Mucosa of rectum (tissue), 2 donors: ENCODE results near the gene GMPR.
A peak's percentile ranks its signal among the peaks of the same experiment; 100 is the strongest.

ENCODE experiments used
- H3K27ac ChIP-seq, 2 donors: one replicate each; pipeline ENCODE4 v1.7.0; 2013; ENCODE audit warnings: inconsistent platforms in 2 of 2, low read depth in 2 of 2, low read length in 2 of 2
- H3K27me3 ChIP-seq, 2 donors: one replicate each; pipeline ENCODE4 v1.7.0; 2013; ENCODE audit warnings: low read length in 2 of 2; ENCODE audit not compliant: control insufficient read depth in 2 of 2, insufficient read depth in 2 of 2
- H3K36me3 ChIP-seq, 2 donors: one replicate each; pipeline ENCODE4 v1.7.0; 2013; ENCODE audit warnings: low read length in 2 of 2; ENCODE audit not compliant: control insufficient read depth in 2 of 2, insufficient read depth in 2 of 2
- H3K4me1 ChIP-seq, 2 donors: one replicate each; pipeline ENCODE4 v1.7.0; 2013; ENCODE audit warnings: low read length in 2 of 2, mild to moderate bottlenecking in 1 of 2; ENCODE audit not compliant: control insufficient read depth in 2 of 2, insufficient read depth in 2 of 2
- H3K4me3 ChIP-seq, 2 donors: one replicate each; pipeline ENCODE4 v1.7.0; 2013; ENCODE audit warnings: low read length in 2 of 2
- H3K9ac ChIP-seq, 2 donors: one replicate each; pipeline ENCODE4 v1.7.0; 2013; ENCODE audit warnings: low read length in 2 of 2, low read depth in 1 of 2, mild to moderate bottlenecking in 1 of 2
- H3K9me3 ChIP-seq, 2 donors: one replicate each; pipeline ENCODE4 v1.7.0; 2013; ENCODE audit warnings: low read length in 2 of 2; ENCODE audit not compliant: control insufficient read depth in 2 of 2
- donor health status: healthy.
- donor health status: Normal muscosa, but diverticular disease.

GMPR gene

GRCh38 chr6:16271428-16271827, 33.0 kb downstream of the GMPR start:
- no peaks in the 10 kb centered on the region for H3K36me3 ChIP-seq
- no peaks in the 10 kb centered on the region for H3K4me1 ChIP-seq
- no peak overlapping the region for H3K9ac ChIP-seq
- no peak overlapping the region for H3K4me3 ChIP-seq
- no peaks in the 10 kb centered on the region for H3K27me3 ChIP-seq
- no peak overlapping the region for H3K27ac ChIP-seq
- no peaks in the 10 kb centered on the region for H3K9me3 ChIP-seq

- no peaks in the 10 kb centered on the region for H3K27me3 ChIP-seq
- no peaks in the 10 kb centered on the region for H3K4me1 ChIP-seq
- no peaks in the 10 kb centered on the region for H3K36me3 ChIP-seq
- H3K4me3 ChIP-seq = no peak overlapping the region
- no peaks in the 10 kb centered on the region for H3K9me3 ChIP-seq
- H3K9ac ChIP-seq = no peak overlapping the region
- H3K27ac ChIP-seq = no peak overlapping the region
Observed at GRCh38 chr6:16272201-16272600, 33.8 kb downstream of the GMPR start.

DNA sequence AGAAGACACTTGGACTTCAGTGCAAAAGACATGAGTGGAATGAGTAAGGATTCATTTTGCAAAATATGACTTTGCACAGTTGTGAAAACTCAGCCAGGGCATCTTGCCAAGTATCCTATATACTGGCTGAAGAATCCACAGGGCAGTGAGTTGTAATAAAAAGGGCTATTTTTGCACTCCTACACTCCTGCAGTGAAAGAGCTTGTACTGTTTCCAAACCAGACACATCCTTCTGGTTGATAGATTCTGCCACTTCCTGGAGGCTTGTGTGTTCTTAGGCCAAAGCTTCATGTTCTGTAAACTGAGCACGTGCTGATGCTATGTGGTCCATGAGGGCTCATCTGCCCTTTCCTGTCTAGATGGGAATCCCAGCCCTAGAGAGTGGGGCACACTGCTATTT, 34.9 kb downstream of the GMPR start:
- Histone ChIP-seq H3K4me1 (peaks cover 4% of the 10 kb centered on the region in 2 donors), H3K9me3 (no peaks in the 10 kb centered on the region), H3K27me3 (no peaks in the 10 kb centered on the region), H3K9ac (no peak overlapping the region), H3K36me3 (no peaks in the 10 kb centered on the region), H3K27ac (no peak overlapping the region), H3K4me3 (no peak overlapping the region)

DNA sequence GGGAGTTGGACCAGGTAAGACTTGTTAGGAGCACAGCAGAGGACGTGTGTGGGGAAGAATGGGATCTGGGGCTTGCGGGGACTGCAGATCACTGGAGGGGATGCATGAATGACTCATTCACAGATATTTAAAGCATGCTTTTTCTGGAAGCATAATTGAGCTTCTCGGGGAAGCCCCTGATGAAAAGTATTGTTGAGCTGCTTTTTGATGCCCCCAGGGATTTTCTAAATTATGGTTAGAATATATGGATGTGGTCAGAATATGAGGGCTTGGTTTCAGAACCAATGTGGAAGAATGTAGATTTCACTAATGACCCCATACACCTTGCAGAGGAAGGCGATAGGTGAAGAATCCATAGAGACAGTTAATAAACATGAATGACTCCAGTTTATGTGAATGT, 36.1 kb downstream of the GMPR start:
- H3K9ac ChIP-seq = no peak overlapping the region
- no peaks in the 10 kb centered on the region for H3K36me3 ChIP-seq
- no peaks in the 10 kb centered on the region for H3K27me3 ChIP-seq
- H3K27ac ChIP-seq = no peak overlapping the region
- H3K4me1 ChIP-seq = peaks cover 4 to 8% of the 10 kb centered on the region in 2 donors
- no peak overlapping the region for H3K4me3 ChIP-seq
- H3K9me3 ChIP-seq = no peaks in the 10 kb centered on the region

DNA sequence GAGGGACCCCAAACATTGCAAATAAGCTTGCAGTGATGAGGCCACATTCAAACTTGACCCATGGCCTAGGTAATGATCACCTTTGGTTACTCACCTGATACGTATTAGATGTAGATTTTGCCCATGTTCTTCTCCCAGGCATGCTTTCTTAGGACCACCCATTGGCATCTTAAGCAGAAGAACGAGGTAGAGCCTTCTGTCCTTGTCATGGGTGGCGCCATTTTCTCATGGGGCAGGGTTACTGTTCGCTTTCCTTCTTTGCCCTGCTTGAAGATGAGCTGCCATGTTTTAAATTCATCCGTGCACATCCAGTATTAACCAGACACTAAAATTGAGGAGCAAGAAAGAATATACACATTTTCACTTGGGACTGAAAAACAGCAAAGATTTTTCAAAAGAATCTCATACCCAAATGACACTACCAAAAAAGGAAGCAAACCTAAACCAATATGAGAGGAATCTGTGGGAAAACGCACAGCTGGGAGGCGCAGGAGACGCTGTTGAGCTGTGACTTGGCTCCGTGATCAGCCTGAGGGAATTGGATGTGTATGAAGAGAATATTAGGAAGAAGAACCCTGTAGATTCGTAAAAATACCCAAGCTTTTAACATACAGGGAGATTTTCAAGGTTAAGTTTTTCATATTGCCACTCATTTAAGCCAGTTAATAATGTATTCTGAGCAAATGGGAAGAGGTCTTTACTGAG, 36.6 kb downstream of the GMPR start:
- H3K4me3 ChIP-seq = no peak overlapping the region
- peaks cover 4 to 8% of the 10 kb centered on the region in 2 donors for H3K4me1 ChIP-seq
- H3K27ac ChIP-seq = no peak overlapping the region
- no peaks in the 10 kb centered on the region for H3K9me3 ChIP-seq
- no peak overlapping the region for H3K9ac ChIP-seq
- H3K27me3 ChIP-seq = no peaks in the 10 kb centered on the region
- H3K36me3 ChIP-seq = no peaks in the 10 kb centered on the region

GRCh38 chr6:16277101-16277981, 39.0 kb downstream of the GMPR start:
- peaks cover 4 to 8% of the 10 kb centered on the region in 2 donors for H3K4me1 ChIP-seq
- no peaks in the 10 kb centered on the region for H3K36me3 ChIP-seq
- H3K27ac ChIP-seq = peak overlapping the region in 1 of 2 donors; percentile 15
- no peaks in the 10 kb centered on the region for H3K9me3 ChIP-seq
- no peaks in the 10 kb centered on the region for H3K27me3 ChIP-seq
- no peak overlapping the region for H3K4me3 ChIP-seq
- no peak overlapping the region for H3K9ac ChIP-seq

GRCh38 chr6:16278048-16278724, 39.8 kb downstream of the GMPR start:
- no peak overlapping the region for H3K4me3 ChIP-seq
- no peaks in the 10 kb centered on the region for H3K36me3 ChIP-seq
- H3K27ac ChIP-seq = peak overlapping the region in 1 of 2 donors; percentile 15
- H3K4me1 ChIP-seq = peaks cover 4 to 8% of the 10 kb centered on the region in 2 donors
- H3K27me3 ChIP-seq = no peaks in the 10 kb centered on the region
- no peak overlapping the region for H3K9ac ChIP-seq
- no peaks in the 10 kb centered on the region for H3K9me3 ChIP-seq

DNA sequence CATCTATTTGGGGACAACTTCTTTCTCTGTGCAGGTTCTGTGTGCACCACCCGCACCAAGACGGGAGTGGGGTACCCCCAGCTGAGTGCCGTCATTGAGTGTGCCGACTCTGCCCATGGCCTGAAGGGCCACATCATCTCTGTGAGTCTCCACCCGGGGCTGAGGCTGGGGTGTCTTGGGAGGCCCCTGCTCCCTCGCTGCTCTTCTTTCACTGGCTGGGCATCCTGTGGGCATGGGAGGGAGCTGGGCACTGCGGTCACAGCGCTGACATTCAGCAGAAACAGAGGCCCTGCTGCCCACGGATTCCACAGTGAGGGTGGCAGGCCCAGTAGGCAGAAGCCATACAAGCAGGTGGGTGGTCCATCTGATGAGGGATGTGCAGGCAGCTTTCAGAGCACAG, 40.4 kb downstream of the GMPR start:
- no peaks in the 10 kb centered on the region for H3K27me3 ChIP-seq
- no peaks in the 10 kb centered on the region for H3K36me3 ChIP-seq
- no peak overlapping the region for H3K27ac ChIP-seq
- H3K9ac ChIP-seq = no peak overlapping the region
- H3K4me3 ChIP-seq = no peak overlapping the region
- H3K9me3 ChIP-seq = no peaks in the 10 kb centered on the region
- H3K4me1 ChIP-seq = peaks cover 4 to 8% of the 10 kb centered on the region in 2 donors

DNA sequence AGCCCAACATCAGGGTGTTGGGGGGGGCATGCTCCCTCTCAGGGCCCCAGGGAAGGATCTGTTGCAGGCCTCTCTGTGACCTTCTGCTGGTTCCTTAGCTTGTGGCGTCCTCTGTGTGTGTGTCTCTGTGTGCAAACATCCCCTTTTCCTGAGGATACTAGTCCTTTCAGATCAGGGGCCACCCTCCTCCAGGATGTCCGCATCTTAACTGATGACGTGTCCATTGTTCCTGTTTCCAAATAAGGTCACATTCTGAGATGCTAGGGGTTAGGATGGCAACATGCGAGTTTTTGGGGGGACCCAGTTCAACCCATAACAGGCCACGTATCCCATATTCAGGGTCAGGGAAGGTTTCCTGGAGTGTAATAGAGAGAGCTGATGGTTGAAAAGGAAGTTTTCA, 40.9 kb downstream of the GMPR start:
- no peak overlapping the region for H3K4me3 ChIP-seq
- no peak overlapping the region for H3K9ac ChIP-seq
- H3K36me3 ChIP-seq = no peaks in the 10 kb centered on the region
- no peaks in the 10 kb centered on the region for H3K27me3 ChIP-seq
- H3K27ac ChIP-seq = no peak overlapping the region
- H3K4me1 ChIP-seq = peaks cover 4 to 8% of the 10 kb centered on the region in 2 donors
- H3K9me3 ChIP-seq = no peaks in the 10 kb centered on the region

DNA sequence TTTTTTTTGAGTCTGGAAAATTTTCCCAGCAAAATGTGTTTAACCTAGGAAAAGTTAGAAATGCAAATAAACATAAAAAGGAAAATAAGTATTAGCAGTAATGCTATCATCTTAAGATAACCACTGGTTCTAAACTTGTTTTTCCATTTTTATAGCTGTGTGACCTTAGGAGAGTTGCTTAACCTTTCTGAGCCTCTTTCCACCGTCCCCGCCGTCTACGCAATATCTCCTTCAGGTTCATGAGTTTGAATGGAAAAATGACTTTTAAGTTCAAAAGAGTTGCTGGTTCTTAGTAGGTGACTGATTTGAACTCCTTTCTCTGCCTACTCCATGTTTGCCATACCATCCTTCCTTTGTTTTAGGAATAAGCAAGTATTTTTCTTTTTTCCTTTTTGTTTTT, 44.0 kb downstream of the GMPR start:
- H3K36me3 ChIP-seq = no peaks in the 10 kb centered on the region
- H3K27me3 ChIP-seq = no peaks in the 10 kb centered on the region
- no peak overlapping the region for H3K9ac ChIP-seq
- peaks cover 4 to 8% of the 10 kb centered on the region in 2 donors for H3K4me1 ChIP-seq
- H3K9me3 ChIP-seq = no peaks in the 10 kb centered on the region
- no peak overlapping the region for H3K27ac ChIP-seq
- H3K4me3 ChIP-seq = no peak overlapping the region
